ENCODE results near the gene PPIL4.

- no peak for TF ChIP-seq CTCF (IDR thresholded peaks at IDR 0.05; ENCODE audit: low read depth, low read length, poor library complexity, severe bottlenecking)
- TF ChIP-seq EZH2phosphoT487 (IDR thresholded peaks at IDR 0.05; ENCODE audit: borderline replicate concordance, low read length) = no peak
Measured at GRCh38 chr6:149470948-149471347, 74.9 kb downstream of the PPIL4 start.
